GM12801 (cell line): Measurements from ENCODE around the gene NNMT.

ENCODE experiments used
- TF ChIP-seq, protein P1 (sequence below): IDR thresholded peaks from one replicate; pipeline ENCODE4 v1.5.1; 2011; ENCODE audit warnings: control low read depth; ENCODE audit not compliant: insufficient read length; ENCODE audit errors: extremely low read depth

Gene NNMT

DNA sequence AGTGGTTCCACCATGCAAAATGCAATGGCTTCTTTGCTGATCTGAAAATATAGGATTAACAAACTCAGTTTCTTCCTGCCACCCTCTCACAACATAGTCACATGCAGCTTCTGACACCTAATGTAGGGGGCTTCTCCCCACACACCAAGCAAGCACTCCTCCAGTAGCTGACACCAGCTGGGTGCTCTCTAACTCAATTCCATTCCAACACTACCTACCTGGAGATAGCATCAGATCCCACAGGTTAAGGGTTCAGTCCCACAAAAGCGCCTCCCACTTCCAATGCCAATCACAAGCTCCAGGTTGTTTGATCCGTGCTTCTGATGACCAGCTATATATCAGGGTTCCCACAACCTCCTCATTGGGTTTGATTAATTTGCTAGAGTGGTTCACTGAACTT lies 31.8 kb upstream of the NNMT start:
- TF ChIP-seq, protein P1, sequence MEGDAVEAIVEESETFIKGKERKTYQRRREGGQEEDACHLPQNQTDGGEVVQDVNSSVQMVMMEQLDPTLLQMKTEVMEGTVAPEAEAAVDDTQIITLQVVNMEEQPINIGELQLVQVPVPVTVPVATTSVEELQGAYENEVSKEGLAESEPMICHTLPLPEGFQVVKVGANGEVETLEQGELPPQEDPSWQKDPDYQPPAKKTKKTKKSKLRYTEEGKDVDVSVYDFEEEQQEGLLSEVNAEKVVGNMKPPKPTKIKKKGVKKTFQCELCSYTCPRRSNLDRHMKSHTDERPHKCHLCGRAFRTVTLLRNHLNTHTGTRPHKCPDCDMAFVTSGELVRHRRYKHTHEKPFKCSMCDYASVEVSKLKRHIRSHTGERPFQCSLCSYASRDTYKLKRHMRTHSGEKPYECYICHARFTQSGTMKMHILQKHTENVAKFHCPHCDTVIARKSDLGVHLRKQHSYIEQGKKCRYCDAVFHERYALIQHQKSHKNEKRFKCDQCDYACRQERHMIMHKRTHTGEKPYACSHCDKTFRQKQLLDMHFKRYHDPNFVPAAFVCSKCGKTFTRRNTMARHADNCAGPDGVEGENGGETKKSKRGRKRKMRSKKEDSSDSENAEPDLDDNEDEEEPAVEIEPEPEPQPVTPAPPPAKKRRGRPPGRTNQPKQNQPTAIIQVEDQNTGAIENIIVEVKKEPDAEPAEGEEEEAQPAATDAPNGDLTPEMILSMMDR: no peak

DNA sequence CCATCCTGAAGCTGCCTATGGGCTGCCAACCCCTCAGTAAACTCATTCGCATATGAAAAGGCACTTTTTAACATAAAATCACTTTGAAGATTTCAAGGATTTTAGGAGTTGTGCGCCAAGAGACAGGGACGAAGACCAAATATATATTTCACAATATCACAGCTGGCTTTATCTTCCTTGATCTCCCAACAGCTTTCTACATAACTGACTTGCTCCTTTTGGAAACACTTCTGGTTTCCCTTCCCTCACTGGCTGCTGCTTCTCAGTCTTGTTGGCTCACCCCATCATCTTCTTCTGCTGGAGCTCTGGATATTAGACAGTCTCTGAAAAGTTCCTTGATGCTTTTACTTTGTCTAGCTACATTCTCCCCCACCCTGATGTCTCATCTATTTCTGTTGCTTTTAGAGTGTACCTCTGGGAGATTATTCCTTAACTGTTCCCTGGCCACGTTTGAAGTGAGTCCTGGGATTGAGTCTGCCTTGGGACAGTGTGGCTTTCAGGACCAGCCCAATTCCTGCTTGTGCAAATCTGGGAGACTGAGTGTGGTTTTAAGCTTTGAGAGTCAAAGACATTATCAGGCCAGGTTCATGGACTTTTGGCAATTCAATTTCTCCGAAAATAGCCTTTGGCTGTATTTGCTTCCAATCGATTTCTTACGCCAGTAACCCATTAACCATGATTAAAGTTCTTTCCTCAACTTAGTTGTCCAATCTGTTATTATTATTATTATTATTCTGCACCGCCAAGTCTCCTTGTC lies 30.9 kb upstream of the NNMT start:
- TF ChIP-seq, protein P1: no peak

DNA sequence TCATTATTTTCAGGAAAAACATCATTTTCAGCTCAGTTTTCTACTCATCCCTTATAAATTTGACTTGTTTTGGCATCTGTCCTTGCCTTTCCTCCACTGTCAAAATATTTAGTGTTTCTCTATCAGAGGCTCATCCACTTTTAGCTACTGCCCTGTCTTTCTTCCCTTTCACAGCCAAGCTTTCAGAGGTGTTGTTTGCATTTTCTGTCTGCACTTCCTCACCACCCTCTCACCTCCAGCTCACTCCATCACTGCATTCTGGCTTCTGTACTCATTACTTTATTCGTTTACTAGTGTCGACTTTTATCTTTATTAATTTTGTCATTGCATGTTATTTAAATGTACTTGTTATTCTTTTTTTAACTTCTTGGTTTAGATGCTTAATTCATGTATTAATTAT lies 26.7 kb upstream of the NNMT start:
- TF ChIP-seq, protein P1: no peak

DNA sequence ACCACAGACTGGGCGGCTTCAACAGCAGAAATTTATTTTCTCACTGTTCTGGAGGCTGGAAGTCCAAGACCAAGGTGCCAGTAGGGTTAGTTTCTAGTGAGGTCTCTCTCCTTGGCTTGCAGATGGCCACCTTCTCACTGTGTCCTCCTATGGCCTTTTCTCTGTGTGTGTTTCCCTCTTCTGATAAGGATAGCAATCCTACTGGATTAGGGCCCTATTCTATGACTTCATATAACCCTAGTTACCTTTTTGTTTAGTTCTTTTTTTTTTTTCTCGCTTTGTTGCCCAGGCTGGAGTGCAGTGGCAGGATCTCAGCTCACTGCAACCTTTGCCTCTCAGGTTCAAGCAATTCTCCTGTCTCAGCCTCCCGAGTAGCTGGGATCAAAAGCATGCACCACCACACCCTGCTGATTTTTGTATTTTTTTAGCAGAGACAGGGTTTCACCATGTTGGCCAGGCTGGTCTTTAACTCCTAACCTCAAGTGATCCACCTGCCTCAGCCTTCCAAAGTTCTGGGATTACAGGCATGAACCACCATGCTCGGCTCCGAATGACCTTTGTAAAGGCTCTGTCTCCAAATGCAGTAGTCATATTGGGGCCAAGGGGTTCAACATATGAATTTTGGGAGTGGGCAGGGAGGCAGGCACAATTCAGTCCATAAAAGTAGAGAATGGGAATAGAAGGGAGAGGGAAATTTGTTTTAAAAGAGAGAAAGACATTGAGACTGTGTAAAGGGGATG lies 25.5 kb upstream of the NNMT start:
- TF ChIP-seq, protein P1: no peak

DNA sequence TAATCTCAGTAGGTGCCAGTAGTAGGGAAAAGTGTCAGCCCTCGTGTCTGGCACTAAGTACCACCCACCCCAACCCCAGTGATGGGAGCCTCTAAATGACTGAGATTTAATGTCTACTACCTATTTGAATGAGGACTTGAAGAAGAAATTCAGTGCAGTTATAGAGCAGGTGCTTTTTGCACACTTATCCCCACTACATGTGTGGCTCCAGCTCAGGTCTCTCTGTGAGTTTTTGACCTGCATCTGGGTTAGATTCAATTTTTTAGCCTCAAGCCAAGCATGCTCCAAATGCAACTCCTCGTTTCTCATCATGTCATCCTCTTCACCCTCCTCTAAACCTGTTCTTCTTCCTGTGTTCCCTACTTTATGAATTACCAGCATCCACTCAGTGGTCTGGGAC lies 24.9 kb upstream of the NNMT start:
- TF ChIP-seq, protein P1: no peak

DNA sequence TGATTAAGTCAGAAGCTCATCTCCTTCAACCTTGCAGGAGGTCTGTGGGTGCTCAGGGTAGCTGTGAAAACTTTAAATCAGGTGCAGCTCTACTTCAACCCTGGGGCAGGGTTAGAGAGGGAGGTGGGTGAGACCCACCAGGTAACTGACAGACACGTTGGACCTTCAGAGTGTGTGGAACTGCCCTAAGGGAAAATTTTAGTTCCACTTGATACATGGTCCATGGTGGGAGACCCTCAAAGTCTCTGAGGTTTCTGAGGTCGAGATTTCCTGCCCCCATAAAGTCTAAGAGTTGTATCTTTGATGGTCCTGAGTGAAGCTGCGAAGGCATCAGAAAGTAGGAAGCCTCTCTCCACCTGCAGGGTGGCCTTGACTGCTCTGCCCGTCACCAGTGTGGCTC lies 23.9 kb upstream of the NNMT start:
- TF ChIP-seq, protein P1: no peak

DNA sequence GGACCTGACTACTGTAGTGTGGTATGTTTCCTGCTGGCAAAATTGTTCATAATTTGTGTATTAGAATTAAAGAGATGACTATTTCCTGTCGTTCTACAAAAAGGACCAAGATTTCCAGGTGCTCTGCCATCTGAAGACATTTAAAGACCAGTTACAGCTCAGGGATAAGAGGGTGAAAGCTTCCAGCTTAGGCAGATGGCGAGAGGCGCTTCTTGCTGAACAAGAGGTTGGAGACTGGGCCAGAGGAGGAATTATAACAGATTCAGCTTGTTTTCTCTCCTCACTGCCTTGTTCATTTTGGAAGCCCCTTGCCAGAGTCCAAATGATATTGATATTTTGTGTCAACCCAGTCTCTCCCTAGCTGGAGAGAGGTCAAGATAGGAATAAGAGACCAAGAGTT lies 23.1 kb upstream of the NNMT start:
- TF ChIP-seq, protein P1: no peak
